Stimulated activated CD4-positive, alpha-beta T cell treated with anti-CD3 and anti-CD28 coated beads, Interleukin-2, amount 100 ng/mL, for 48 hours (primary cell): ENCODE measurements around the gene ARSG.

Source experiments
- DNase-seq, 2 donors: peaks; one replicate each; pipeline ENCODE4 v3.0.0-alpha.2; 2020

Gene ARSG

GRCh38 chr17:68457168-68457538 lies 165.9 kb downstream of the ARSG start, which contains the start of gene WIPI1:
Gene WIPI1 (minus strand): TSS chr17:68457496. CDS start chr17:68457421, 75 bp downstream.
- DNase-seq: no peak

- DNase-seq: peak; percentile 96 to 97
These were observed 166.4 kb downstream of the ARSG start for GRCh38 chr17:68457539-68458259.

- DNase-seq: no peak
These were observed 167.2 kb downstream of the ARSG start for GRCh38 chr17:68458260-68459036.

GRCh38 chr17:68459037-68459639 lies 167.8 kb downstream of the ARSG start:
- no peak for DNase-seq

GRCh38 chr17:68460146-68460545 lies 168.9 kb downstream of the ARSG start:
- DNase-seq: no peak

- peak in 1 of 2 donors; percentile 9 for DNase-seq
These were observed 169.4 kb downstream of the ARSG start for GRCh38 chr17:68460715-68461114.

GRCh38 chr17:68461122-68461539 lies 169.8 kb downstream of the ARSG start:
- no peak for DNase-seq

GRCh38 chr17:68461589-68461988 lies 170.3 kb downstream of the ARSG start:
- peak in 1 of 2 donors; percentile 27 for DNase-seq

- DNase-seq: peak; percentile 58 to 62
These were observed 171.3 kb downstream of the ARSG start for GRCh38 chr17:68462381-68463210.

GRCh38 chr17:68463211-68464019 lies 172.1 kb downstream of the ARSG start:
- DNase-seq: no peak

- no peak for DNase-seq
These were observed 177.0 kb downstream of the ARSG start for GRCh38 chr17:68468334-68468733.

- DNase-seq: no peak
These were observed 177.5 kb downstream of the ARSG start for GRCh38 chr17:68468788-68469187.
